Measurements from ENCODE around the gene MX2. TPM values are rescaled to one million over a fixed set of nuclear protein-coding genes. Genes with fewer than 3 reads are reported as not detected.

MX2 gene
- total RNA-seq, 2 experiments from 2014 or later, result 3.5 to 10.4 TPM

- ChIA-PET CTCF (ENCODE audit: unreplicated experiment) (no interaction called here), POLR2A (no interaction called here)
- H3K9me2 ChIP-seq (ENCODE audit: insufficient read depth, low read length), result no peaks in the 10 kb centered on the region
- DNase-seq (ENCODE audit: low spot score), result no peak
- no peak overlapping the region for H3K4me2 ChIP-seq (ENCODE audit: low read length)
- no peaks in the 10 kb centered on the region for H4K20me1 ChIP-seq (ENCODE audit: insufficient read depth, low read length)
- intact Hi-C loops (cut with micrococcal nuclease; ENCODE audit: unreplicated experiment), result no loop called here
- TF ChIP-seq, protein P1, sequence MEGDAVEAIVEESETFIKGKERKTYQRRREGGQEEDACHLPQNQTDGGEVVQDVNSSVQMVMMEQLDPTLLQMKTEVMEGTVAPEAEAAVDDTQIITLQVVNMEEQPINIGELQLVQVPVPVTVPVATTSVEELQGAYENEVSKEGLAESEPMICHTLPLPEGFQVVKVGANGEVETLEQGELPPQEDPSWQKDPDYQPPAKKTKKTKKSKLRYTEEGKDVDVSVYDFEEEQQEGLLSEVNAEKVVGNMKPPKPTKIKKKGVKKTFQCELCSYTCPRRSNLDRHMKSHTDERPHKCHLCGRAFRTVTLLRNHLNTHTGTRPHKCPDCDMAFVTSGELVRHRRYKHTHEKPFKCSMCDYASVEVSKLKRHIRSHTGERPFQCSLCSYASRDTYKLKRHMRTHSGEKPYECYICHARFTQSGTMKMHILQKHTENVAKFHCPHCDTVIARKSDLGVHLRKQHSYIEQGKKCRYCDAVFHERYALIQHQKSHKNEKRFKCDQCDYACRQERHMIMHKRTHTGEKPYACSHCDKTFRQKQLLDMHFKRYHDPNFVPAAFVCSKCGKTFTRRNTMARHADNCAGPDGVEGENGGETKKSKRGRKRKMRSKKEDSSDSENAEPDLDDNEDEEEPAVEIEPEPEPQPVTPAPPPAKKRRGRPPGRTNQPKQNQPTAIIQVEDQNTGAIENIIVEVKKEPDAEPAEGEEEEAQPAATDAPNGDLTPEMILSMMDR (conservative IDR thresholded peaks at IDR 0.05; ENCODE audit: low read length), result no peak
- TF ChIP-seq EZH2phosphoT487 (IDR thresholded peaks at IDR 0.05; ENCODE audit: borderline replicate concordance, low read depth, low read length), result no peak
- no peaks in the 10 kb centered on the region for H3K9me3 ChIP-seq (ENCODE audit: low read length)
- no peaks in the 10 kb centered on the region for H3K36me3 ChIP-seq (ENCODE audit: insufficient read depth, low read length)
- no peak overlapping the region for H3K4me3 ChIP-seq (ENCODE audit: low read depth, low read length, poor library complexity, severe bottlenecking)
- no peaks in the 10 kb centered on the region for H3K4me1 ChIP-seq (ENCODE audit: insufficient read depth, low read length, poor library complexity, severe bottlenecking)
- H3K79me2 ChIP-seq (ENCODE audit: insufficient read depth, low read depth, low read length), result no peaks in the 10 kb centered on the region
- H3K27ac ChIP-seq (ENCODE audit: low read depth, low read length, poor library complexity, severe bottlenecking), result no peak overlapping the region
- no peak overlapping the region for H2AFZ ChIP-seq (ENCODE audit: low read length)
- no TSS peak for BruUV-seq (replicated peaks)
These were observed 14.0 kb downstream of the MX2 start for GRCh38 chr21:41375875-41376274.

- H3K27ac ChIP-seq (ENCODE audit: low read depth, low read length, poor library complexity, severe bottlenecking), result no peak overlapping the region
- ChIA-PET CTCF (ENCODE audit: unreplicated experiment) (interaction anchor here (1.2 kb wide), 1 partner anchor 9 kb away, joined by 3 read pairs; no protein-coding TSS in a partner anchor), POLR2A (interaction anchor here (0.6 to 1.2 kb wide), 3 partner anchors 19 to 38 kb away, joined by 3 read pairs; no protein-coding TSS in a partner anchor)
- no TSS peak for BruUV-seq (replicated peaks)
- H3K4me3 ChIP-seq (ENCODE audit: low read depth, low read length, poor library complexity, severe bottlenecking), result no peak overlapping the region
- no peak overlapping the region for H3K4me2 ChIP-seq (ENCODE audit: low read length)
- no peaks in the 10 kb centered on the region for H3K79me2 ChIP-seq (ENCODE audit: insufficient read depth, low read depth, low read length)
- no peaks in the 10 kb centered on the region for H3K9me2 ChIP-seq (ENCODE audit: insufficient read depth, low read length)
- H3K9me3 ChIP-seq (ENCODE audit: low read length), result no peaks in the 10 kb centered on the region
- no peaks in the 10 kb centered on the region for H3K4me1 ChIP-seq (ENCODE audit: insufficient read depth, low read length, poor library complexity, severe bottlenecking)
- intact Hi-C loops (cut with micrococcal nuclease; ENCODE audit: unreplicated experiment), result no loop called here
- DNase-seq (ENCODE audit: low spot score), result no peak
- no peak overlapping the region for H2AFZ ChIP-seq (ENCODE audit: low read length)
- no peak for TF ChIP-seq EZH2phosphoT487 (IDR thresholded peaks at IDR 0.05; ENCODE audit: borderline replicate concordance, low read depth, low read length)
- TF ChIP-seq, protein P1 (conservative IDR thresholded peaks at IDR 0.05; ENCODE audit: low read length), result no peak
- no peaks in the 10 kb centered on the region for H3K36me3 ChIP-seq (ENCODE audit: insufficient read depth, low read length)
- H4K20me1 ChIP-seq (ENCODE audit: insufficient read depth, low read length), result no peaks in the 10 kb centered on the region
These were observed 15.9 kb downstream of the MX2 start for GRCh38 chr21:41377715-41378114.

- POLR2A ChIA-PET, result interaction anchor here (0.5 to 1.2 kb wide), 2 partner anchors 21 to 247 kb away, joined by 3 to 4 read pairs; no protein-coding TSS in a partner anchor
- BruUV-seq (replicated peaks), result no TSS peak
- Histone ChIP-seq H3K4me2 (ENCODE audit: low read length) (no peak overlapping the region), H4K20me1 (ENCODE audit: insufficient read depth, low read length) (no peaks in the 10 kb centered on the region), H2AFZ (ENCODE audit: low read length) (no peak overlapping the region), H3K4me3 (ENCODE audit: low read depth, low read length, poor library complexity, severe bottlenecking) (no peak overlapping the region), H3K4me1 (ENCODE audit: insufficient read depth, low read length, poor library complexity, severe bottlenecking) (no peaks in the 10 kb centered on the region), H3K9me2 (ENCODE audit: insufficient read depth, low read length) (no peaks in the 10 kb centered on the region), H3K79me2 (ENCODE audit: insufficient read depth, low read depth, low read length) (no peaks in the 10 kb centered on the region), H3K27ac (ENCODE audit: low read depth, low read length, poor library complexity, severe bottlenecking) (no peak overlapping the region), H3K36me3 (ENCODE audit: insufficient read depth, low read length) (no peaks in the 10 kb centered on the region), H3K9me3 (ENCODE audit: low read length) (no peaks in the 10 kb centered on the region)
- CTCF ChIA-PET (ENCODE audit: unreplicated experiment), result interaction anchor here (0.8 to 1.2 kb wide), 2 partner anchors 9 to 10 kb away, joined by 3 read pairs; no protein-coding TSS in a partner anchor
- no peak for DNase-seq (ENCODE audit: low spot score)
- no peak for TF ChIP-seq EZH2phosphoT487 (IDR thresholded peaks at IDR 0.05; ENCODE audit: borderline replicate concordance, low read depth, low read length)
- TF ChIP-seq, protein P1 (conservative IDR thresholded peaks at IDR 0.05; ENCODE audit: low read length), result no peak
- intact Hi-C loops (cut with micrococcal nuclease; ENCODE audit: unreplicated experiment), result no loop called here
These were observed 17.0 kb downstream of the MX2 start for GRCh38 chr21:41378849-41379248.
